ENCODE measurements around the gene DIAPH2.

The DIAPH2 gene

DNA sequence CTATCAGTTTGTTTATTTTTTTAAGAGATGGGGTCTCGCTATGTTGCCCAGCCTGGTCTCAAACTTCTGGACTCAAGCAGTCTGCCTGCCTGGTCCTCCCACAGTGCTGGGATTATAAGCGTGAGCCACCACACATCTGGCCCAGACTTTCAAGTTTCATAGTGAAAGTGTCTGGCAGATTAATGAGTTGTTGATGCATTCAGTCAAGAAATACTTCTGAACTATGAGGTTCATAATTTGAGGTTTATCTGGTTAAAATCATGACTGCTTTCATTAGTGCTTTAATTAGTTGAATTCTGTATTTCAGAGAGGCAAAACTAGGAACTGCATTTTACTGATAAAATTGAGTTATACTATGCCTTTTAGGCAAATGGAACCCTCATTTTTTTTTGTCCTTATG, 837.7 kb downstream of the DIAPH2 start:
- no peak for DNase-seq

DNA sequence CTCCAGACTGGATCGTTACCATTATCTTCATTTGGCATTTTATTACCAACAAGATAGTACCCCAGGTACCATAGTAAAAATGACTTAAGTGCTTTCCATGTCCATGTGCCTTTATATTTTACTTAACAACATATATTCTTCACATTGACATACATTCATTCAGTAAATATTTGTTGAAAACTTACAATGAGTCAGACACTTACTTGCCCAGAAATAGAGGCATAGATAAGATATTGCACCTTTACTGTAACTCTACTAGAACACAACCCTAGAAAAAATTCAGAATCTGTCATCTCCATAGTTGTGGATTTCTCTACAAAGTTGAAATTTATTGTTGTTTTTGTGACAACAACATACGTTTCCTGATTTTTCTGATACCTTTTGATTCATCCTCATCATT, 839.7 kb downstream of the DIAPH2 start:
- DNase-seq, result no peak

DNA sequence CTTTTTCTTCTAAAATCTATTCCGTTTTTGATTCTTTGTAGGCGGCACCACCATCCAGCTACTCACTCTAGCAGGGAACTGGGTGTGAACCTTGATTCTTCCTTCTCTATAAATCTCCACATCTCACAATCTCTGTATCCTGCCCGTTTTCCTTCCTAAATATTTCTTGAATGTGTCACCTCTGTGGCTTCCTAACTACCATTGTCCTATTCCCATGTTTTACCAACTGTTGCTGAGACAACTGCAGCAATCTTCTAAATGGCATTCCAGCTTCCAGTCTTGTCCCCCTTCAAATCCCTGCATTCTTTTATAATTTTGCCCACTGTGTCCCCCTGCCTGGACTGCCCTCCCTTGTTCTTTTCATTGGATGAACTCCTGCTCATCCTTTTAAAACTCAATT, 840.4 kb downstream of the DIAPH2 start:
- no peak for DNase-seq

DNA sequence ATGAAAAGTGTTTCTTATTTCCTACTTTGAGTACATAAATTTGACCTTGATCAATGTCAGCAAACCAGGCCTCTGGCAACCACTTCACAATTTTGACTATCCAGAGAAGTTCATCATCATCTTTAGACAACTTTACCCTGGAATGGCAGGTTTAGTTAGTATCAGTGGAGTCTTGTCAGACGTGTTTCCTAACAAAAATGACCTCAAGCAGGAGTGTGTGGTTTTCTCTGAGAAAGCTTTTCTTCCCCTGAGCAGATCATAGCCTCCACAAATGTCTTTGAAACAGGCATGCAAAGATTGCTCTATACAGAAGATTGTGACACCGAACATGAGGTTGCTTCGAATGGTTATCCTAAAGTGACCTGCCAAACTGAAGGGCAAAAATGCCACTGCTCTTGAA, 841.3 kb downstream of the DIAPH2 start:
- DNase-seq, result no peak

DNA sequence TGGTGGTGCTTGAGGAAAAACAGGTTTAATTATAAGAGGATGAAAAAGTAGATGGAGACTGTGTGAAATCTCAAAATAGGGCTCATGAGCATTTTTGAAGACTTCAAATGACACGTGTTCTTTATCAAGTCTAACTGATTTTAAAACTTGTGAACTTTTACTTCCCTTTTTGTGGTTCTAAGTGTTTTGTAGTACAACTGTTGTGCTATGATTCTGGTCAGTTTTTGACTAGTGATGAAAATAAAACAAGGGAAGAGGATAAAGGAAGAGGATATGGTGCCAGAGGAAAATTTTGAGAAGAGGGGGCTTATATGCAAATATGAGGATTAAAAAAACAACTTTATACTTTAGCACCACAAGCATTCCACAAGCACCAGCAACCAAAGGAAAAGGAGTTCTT, 843.1 kb downstream of the DIAPH2 start:
- no peak for DNase-seq

DNA sequence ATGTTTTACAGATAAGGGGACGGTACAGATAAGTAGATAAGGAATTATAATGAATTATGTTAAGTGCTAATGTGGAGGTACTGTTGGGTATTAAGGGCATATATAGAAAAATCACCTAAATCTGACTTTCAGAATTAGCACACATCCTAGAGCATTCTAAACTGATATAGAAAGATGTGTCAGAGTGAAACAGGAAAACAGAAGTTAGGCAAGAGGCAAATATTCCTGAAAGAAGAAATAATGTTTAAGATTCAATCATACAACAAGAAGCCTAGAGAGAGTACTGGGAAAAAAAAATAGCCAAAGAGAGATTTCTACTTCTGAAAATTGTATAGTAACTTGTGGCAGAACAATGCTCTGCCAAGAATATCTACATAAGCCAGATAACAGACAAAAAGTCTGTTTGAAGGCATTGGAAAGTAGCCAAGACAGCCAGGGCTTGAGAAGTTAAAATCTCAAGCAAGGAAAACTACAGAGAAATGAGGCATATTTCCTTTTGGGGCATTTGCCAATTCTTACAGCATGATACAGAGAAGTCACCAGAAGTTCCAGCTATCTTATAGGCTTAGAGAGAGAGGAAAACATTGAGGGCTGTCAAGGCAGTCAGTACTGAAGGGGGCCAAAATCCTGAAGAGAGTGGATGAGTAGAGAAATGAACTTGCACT, 845.0 kb downstream of the DIAPH2 start:
- no peak for DNase-seq

DNA sequence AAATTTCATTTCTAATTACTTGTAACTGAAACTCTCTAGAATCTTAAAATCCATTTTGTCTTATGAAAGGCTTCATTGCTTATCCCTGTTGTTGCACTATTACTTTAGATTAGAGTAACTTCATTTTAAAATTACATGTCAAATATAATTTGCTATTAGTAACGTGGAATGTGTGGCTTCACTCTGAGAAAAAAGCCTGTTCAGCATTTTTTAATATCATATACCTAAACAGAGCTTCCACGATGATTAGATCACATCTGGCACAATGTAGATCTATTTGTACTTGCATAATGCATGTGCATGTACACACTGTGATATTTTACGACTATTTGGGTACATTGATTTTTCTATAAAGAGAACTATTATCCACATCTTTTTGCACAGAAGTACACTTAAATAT, 847.2 kb downstream of the DIAPH2 start:
- DNase-seq, result no peak

DNA sequence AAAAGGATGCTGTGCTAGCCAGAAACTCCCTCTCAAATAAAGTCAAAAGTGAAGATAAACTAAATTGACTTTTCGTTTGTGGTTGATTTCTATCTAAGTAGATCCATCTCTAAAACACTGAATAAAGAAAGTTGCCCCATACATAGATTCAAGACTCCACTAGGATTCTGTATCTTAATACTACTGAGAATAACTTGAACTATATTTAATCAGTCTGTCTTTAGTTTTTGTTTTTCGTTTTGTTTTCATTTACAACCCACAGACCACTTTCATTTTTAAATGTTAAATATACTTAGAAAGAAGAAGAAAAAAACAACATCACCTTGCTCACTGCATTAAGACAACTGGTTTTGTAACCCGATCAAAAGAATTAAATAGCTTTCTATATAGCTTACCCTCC, 854.1 kb downstream of the DIAPH2 start:
- no peak for DNase-seq

DNA sequence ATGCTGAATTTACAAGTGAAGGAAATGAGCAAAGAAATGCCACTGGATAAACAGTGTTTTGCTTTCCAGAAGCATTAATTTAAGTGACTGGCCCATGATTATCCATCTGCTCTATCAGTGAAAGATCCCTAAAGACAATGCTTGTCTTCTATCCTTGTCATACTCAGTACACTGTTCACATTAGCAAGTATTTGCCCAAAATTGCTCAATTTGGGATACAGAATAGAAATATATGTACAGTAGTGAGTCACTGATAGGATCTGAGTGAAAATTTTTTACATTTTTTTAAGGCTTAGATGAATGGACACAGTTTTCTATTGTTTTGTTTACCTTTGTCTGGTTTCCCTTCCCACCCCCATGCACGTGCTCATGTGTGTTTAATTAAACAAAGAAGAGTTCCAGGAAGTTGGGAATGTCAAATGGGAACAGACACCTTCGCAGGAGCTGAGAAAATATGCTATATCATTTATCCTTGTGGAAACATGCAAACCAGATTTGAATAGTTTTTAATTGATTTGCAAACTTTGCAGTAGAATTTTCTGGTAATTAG, 855.4 kb downstream of the DIAPH2 start:
- DNase-seq, result peak; percentile 0

DNA sequence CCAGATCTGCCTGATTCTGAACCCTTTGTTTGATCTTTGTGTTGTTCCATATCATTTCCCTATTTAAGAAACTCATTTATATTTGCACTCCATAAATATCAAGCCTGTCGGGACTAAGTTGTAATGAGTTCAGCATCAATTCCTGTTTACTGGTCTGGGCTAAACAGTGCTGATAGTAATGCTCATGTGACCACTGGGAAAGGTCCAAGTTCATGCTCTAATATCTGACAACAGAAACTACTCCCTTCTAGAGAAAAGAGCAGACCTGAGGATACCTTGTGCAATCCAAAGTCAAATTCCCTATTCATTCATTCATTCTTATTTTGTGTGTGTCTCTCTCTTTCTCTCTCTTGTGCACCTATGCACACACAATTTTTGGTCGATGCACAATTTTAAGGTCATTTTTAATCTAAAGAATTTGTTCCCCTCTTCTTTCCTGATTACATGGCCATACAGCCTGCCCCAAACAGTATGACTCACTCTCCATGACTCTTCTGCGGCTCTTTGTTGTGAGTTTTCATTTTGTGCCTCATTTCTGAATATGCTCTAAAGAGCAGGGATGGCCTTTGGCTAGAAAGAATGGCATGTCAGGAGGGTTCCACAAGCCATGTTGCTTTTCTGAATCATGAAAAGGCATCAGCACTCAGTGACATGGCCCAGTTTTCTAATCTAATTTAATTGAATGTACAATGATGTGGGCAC, 863.4 kb downstream of the DIAPH2 start:
- DNase-seq, result no peak

DNA sequence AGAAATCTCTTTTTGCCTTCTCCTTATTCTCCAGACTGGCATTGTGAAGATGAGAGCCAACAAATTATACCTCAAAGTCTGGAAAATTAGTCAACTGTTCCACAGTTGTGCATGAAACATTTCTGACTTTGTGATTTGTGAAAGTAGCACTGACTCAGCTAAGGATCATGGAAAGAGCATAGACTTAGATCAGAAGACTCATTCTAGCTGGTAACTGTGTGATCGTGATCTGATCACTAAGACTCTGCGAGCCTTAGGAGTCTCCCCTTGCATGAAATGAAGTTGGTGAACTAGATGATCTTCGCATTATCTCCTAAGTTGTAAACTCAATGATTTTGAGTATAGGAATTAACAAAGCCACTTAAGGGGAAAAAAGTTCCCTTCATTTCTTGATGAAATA, 867.2 kb downstream of the DIAPH2 start:
- no peak for DNase-seq

DNA sequence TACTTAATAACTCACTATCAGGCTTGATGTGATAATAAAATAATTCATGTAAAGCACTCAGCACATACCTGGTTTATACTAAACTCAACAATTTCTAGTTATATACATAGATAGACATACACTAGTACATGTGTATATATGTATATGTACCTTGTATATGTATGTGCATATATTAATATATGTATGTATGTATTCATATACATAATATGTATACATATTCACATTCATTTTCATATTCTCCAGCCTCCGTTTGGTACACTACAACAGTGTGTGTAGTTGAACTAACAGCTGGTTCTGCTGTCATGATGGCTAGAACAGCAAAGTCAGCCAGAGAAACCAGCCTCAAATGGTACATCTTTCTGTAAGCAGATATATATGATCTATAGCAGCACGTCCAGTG, 869.2 kb downstream of the DIAPH2 start:
- no peak for DNase-seq

DNA sequence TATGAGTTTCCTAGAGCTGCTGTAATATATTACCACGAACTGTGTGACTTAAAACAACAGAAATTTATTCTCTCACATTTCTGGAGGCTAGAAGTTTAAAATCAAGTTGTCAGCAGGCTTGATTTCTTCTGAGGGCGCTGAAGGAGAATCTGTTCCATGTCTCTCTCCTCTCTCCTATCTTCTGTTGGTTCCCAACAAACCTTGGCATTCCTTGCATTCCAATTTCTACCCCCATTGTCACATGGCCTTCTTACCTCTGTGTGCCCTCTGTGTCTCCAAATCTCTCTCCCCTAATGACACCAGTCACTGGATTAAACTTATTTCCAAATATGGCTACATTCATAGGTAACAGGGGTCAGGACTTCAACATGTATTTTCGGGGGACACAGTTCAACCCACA, 871.7 kb downstream of the DIAPH2 start:
- DNase-seq, result no peak

DNA sequence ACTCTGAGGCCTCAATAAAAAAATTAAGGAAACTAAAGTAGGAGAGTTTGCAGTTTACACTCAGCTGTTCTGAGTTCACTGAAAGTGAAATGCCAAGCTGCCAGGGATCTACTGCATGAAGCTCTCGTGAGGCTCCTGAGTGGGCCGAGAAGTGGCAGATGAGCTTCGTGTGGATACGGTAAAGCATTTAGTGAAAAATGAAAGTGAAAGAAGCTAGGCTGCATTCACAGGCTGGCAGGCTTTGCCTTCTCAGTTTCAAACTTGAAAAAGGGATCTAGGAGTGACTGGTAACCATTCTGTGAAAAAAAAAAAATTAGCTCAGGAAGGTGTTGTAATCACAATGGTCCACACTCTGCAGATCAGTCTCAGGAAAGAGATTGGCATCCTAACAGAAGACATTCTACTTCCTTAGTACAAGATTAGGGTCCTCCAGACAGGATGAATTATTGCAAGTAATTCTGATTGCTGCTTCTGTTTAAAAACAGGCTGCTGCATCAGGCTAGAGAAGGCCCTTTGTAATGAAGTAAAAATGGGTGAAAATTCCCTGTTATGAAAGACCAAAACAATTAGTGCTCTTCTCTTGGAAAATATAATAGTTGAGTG, 879.0 kb downstream of the DIAPH2 start:
- DNase-seq, result peak; percentile 2

DNA sequence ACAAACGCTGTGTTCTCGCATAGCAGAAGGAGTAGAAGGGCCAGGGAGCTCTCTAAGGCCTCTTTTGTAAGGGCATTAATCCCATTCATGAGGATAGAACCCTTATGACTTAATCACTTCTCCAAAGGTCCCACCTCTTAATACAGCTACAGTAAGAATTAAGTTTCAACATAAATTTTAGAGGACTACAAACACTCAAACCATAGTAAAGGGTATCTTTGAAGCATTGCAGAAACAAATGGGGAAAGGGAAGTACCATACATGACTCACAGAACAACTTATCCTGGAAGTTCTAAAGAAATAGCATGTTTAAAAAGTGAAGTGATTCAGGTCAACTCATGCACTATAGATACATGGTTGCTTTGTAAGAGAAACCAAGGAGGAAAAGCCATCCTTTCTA, 879.9 kb downstream of the DIAPH2 start:
- no peak for DNase-seq

DNA sequence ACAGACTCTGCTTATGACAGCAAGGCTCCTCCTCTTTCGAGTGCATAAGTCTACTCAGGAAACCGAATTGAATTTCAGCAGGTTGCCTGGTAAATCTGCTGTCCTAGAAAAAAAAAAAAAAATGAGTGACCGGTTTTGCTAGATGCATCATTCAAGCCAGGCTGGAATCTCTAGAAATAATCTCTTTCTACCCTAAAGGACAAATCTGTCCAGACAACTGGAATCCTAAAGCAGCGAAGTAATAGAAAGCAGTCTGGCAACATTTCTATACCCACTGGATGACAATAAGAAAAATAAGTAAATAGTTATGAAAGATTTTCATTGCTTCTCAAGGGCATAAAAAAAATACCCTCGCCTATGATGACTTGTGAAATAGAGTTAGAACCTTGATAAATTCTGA, 902.5 kb downstream of the DIAPH2 start:
- DNase-seq, result no peak

DNA sequence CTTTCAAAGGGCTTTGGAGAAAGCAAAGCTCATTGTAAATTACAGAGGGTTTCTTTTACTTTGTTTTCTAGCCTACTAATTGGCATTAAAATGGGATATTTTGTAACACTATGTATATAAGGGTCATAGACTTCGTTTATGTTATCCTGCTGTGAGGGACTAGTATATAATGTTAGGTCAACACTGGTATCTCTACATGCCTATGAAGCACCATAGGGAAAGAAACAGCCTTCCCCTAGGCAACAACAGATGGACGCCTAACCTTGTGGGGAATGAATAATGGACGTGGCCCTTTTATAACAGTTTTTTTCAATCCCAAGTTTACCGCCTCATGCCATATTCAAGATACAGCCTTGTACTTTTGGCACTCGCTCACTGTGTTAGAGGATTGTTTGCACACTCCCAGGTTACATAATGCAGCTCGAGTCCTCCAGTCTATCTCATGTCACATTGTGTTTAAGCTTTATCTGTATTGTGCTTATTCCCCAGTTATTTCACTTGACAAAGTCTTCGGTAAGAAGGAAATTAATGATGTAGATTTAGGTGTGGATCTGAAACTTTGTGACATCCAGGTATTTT, 910.1 kb downstream of the DIAPH2 start:
- DNase-seq, result no peak

DNA sequence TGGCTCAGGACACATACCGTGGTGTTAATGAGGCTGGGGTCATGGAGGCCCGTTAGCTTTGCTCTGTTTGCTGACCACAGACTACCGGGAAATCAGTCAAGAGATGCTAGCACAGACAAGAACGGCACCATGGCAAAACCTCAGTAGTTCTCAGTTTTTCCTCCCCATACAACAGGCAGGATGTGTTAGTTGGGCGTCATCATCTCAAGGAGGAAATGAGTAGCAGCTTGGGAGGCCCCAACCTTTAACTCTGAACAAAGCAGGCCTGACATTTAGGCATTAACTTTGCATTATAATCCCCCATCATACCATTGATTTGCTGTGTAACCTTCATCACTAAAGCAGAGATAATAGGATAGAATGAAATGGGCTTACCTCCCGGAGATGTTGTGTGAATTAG, 913.3 kb downstream of the DIAPH2 start:
- DNase-seq, result no peak

DNA sequence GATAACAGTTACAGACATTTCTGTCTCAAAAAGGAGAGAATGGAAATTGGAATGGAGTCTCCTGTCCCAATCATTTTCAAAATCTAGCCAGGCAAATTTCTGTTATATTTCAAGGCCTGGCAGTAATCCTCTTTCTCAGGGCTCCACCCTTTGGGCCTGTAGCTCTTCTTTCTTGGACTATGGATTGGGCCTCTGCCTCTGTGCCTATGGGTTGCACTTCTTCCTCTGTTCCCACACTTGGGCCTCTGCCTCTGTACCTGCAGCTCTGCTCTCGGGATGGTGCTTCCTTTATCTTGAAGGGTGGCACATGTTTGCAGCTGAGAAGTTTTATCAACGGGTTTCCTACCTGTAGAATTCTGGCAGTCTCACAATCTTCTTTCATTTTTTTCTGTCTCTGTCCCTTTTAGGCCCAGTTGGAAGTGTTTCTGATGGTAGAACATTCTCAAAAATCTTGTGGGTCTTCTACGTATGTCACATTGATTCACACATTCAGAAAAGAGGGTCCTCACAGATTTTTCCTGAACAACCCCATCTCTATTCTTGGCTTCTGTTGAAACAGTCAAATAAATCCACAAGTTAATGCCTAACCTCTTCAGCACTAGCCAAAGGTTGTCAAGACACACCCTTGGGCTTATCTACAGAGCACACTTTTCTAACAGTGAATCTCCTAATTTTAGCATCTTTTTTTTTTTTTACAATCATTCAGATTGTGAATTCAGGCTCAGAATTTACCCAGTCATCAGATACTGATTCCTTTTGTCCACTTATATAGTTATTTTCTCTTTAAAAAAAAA, 918.0 kb downstream of the DIAPH2 start:
- DNase-seq, result no peak

DNA sequence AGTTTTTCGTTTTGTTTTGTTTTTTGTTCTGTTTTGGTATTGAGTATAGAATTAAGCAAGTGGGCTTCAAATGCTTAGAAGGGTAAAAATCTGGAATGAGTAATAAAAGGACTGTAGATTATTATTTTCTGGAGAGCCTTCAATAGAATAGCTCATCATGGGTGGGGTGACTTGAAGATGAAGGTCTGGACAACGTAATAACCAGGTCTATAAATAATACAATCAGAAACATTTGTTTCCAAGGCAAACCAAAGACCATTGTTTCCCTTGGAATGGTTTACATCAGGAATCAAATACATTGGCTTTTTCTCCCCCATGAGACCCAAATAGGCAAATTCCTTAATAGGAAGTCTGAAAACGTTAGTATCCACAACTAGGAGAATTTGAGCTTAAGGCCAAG, 920.6 kb downstream of the DIAPH2 start:
- no peak for DNase-seq

DNA sequence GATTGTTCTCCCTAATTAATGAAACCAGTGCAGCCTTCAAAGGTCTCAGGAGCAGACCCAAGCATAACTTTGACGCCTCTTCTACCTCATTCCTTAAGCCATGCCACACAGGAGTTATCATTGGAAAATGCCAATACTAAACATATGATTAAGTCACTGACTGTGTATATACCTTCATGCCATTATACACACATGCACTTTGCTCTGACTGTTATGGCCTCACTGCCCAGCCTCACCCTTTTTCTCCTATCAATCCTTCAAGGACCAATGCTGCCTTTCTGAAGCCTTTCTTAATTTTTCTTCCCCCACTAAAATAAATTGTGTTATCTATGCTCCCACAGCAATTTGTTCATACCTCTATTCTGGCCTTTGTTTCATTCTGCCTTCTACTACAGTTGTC, 924.7 kb downstream of the DIAPH2 start:
- no peak for DNase-seq

DNA sequence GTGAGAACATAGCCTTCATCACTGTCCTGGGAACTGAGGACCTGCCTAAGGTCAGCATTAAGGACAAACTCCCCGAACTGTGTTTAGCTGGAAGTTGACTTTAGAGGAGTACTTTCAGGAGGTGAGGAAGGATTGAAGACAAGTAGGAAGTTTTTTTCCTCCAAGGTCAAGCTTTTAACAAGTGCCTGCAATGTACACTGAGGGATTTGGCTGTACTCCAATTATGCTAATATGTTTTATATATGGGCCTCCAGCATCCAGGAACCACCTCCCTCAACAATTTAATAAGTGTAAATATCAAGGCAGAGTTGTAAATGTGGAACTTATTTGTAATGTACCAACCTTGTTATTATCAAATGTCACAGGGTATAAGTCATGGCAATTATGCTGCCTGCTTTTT, 925.3 kb downstream of the DIAPH2 start:
- DNase-seq, result no peak

DNA sequence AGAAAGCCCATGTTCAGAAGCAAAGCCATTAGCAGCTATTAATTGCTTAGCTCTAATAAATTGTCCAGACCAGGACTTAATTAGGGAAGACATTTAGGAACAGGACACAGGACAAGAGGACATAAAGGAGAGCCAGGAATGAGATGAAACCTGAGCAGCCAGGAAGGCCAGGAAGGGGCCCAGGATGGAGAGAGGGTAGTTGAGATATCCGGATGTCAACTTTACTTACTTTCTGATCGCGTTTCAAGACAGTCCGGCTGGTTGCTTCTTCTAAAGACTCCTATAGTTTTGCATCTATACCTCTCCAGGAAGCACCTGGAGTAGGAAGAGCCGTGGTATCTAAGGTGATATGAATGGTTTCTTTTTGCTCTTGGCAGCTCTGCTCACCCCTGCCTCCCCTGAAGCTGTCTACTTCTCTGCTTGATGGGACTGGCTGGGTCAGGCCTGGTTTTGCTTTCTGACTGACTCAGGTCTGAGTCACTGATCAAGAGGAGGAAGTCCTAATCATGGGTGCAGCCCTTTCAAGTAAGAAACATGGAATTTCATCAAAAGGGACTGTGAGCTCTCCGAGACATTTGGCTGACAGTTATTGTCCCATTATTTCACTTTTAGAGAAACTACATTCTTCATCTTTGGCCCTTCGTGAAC, 932.4 kb downstream of the DIAPH2 start:
- DNase-seq, result no peak
